22Rv1 (cell line): ENCODE results near the gene PLRG1.

ENCODE experiments used
- CTCF ChIP-seq: fragments of 450-650 bp; IDR thresholded peaks from 2 replicates; pipeline ENCODE4 v1.5.1; 2017; ENCODE audit warnings: mild to moderate bottlenecking
- ZFX ChIP-seq: fragments of 450-650 bp; IDR thresholded peaks from 2 replicates; pipeline ENCODE4 v1.6.1; 2017; ENCODE audit warnings: antibody characterized with exemption, borderline replicate concordance

DNA sequence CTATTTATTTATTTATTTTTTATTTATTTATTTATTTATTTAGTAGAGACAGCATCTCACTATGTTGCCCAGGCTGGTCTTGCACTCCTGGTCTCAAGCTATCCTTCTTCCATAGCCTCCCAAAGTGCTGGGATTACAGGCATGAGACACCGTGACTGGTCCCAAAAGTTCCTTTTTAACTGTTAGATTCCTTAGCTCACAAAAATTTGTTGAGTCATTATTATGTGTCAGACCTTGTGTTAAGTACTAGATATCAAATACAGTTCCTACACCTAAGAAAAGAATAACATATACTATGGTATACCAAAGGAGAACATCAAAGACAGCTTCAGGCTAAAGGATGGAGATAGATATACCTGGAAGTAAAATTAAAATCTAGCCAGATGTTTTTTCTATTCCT lies 28.7 kb upstream of the PLRG1 start:
- TF ChIP-seq CTCF (no peak), ZFX (no peak)
